Activated T-helper 1 cell treated with Interleukin-2 at 50 U/mL for 16 hours (primary cell): ENCODE data around the gene ATP2C1.
A peak's percentile ranks its signal among the peaks of the same experiment; 100 is the strongest.

Source experiments
- DNase-seq: peaks from one replicate; pipeline ENCODE4 v3.0.0-alpha.2; 2020; ENCODE audit warnings: low read depth

Gene ATP2C1

DNA sequence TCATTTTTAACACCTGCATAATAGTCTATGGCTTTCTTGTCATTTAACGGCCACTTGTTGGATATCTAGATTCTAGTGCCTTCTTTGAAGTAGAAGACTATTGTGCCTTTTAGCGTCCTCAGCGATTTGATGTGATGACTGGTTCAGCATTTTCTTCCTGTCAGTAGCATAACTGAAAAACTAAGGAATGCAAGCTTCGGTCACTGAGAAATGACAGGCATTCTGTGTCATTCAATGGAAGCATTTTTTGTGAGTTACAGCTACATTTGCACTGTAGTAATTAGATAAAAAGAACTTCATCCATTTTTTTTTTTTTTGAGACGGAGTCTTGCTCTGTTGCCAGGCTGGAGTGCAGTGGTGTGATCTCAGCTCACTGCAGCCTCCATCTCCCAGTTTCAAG, 143.1 kb downstream of the ATP2C1 start:
- no peak for DNase-seq

DNA sequence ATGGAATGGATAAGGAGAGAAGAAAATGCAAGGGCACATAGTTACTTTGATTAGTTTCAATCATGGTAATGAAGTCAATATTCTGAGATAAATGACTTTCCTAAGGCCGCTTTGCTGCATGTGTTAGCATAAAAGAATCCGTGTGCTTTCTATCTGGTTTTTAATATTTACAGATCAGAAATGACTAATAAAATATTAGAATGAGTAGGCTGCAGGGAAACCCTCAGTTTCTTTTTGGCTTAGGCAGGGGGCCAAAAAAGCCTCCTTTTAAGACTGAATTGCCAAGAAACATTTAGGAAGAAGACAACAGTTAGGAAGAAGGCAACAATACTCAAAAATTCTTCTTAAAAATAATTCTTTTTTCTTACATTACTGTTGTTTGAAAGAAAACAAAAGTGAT, 144.4 kb downstream of the ATP2C1 start:
- DNase-seq = no peak

GRCh38 chr3:131042271-131042985, 148.5 kb downstream of the ATP2C1 start:
- peak; percentile 4 for DNase-seq

GRCh38 chr3:131047582-131047981, 153.7 kb downstream of the ATP2C1 start:
- no peak for DNase-seq

DNA sequence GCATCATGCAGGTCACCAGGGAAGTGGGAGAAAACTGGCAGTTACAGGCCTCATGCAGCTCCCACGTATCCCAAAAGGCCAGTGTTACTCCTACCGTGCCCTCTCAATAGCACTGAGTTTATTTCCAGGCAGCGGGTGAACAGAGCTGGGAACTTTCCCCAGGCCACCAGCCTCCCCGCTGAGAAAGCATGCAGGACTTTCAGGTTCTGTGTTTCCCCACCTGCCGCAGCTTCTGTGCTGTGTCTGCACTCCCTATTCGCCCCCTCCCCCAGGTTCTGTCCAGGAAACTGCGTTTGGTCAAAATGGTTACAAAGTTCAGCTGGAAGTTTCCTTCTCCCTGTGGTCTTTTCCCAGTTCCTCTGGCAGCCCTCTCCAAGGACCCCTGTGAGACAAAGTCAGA, 154.1 kb downstream of the ATP2C1 start:
- DNase-seq = no peak

DNA sequence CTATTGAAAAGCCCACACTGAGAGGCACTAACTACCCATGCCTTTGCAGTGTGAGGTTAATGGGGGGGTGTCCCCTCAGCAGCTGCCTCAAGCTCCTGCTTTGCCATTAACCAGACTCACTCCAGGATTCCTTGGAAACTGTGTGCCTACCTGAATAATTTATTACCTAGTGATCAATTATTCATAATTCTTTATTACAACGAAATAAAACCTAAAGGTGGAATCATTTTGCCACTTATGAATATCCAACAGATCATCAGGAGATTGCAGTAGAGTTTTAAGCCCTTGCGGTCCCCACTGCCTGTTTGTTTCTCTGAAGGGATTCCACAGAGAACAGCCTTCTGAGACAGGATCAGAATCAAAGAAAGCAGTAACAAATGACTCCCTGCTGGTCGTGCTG, 156.1 kb downstream of the ATP2C1 start:
- no peak for DNase-seq

DNA sequence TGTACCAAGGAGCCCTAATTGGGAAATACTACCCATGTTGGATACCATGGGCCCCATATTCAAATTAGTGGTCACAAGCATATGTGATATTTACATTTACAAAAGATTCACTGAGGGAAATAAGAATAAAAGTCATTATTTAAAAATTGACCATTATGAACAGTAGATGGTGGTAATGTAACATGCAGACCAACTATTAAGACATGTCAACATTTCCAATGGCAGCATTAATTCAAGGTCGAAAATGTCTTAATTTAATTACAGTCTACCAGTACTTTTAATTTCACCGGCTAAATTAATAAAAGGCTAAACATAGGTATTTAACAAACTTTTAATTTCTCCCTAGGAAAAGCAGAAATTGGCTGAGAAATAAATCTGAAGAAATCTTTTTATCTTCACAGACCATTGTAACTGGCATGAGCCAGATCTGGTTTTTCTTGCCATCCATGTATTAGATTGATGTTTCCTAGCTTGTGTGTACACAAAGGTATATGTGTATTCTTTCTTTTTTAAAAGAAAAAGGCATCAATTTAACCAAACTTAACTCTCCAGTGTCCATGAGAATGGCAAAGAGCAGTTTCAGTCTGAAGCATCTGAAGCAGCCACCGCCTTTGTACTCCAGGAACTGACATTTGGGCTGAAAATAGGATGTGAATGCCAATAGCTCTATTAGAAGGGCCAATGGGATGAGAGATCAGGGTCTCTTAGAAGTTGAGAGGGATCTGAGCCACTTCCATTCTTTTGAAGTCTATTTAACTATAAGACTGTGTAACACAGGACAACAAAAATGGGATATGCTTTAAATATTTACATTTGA, 159.4 kb downstream of the ATP2C1 start:
- no peak for DNase-seq
